WTC11 (cell line): ENCODE results near the gene DNAH17. TPM values are rescaled to one million over a fixed set of nuclear protein-coding genes. Genes with fewer than 3 reads are reported as not detected.
A peak's percentile ranks its signal among the peaks of the same experiment; 100 is the strongest.

Source experiments
- ATF1 ChIP-seq: sonication (generic); formaldehyde crosslinking; IDR thresholded peaks from 2 replicates; pipeline ENCODE4 v1.8.1; 2023; ENCODE audit warnings: mild to moderate bottlenecking, moderate library complexity, missing genetic modification reagents
- ATF6 ChIP-seq: sonication (generic); formaldehyde crosslinking; IDR thresholded peaks from 2 replicates; pipeline ENCODE4 v1.8.1; 2023; ENCODE audit warnings: mild to moderate bottlenecking, missing genetic modification reagents
- E2F4 ChIP-seq: sonication (generic); formaldehyde crosslinking; IDR thresholded peaks from 2 replicates; pipeline ENCODE4 v1.8.1; 2022; ENCODE audit warnings: low read depth, mild to moderate bottlenecking, moderate library complexity, missing genetic modification reagents, borderline replicate concordance
- E2F5 ChIP-seq: sonication (generic); formaldehyde crosslinking; IDR thresholded peaks from 2 replicates; pipeline ENCODE4 v1.8.1; 2022; ENCODE audit warnings: mild to moderate bottlenecking, moderate library complexity, missing genetic modification reagents
- EMX1 ChIP-seq: fragments of 250-450 bp; sonication (Bioruptor Pico); IDR thresholded peaks from 2 replicates; pipeline ENCODE4 v1.8.0; 2021; ENCODE audit warnings: mild to moderate bottlenecking
- FOXP4 ChIP-seq: sonication (generic); formaldehyde crosslinking; IDR thresholded peaks from 2 replicates; pipeline ENCODE4 v1.8.0; 2022; ENCODE audit warnings: mild to moderate bottlenecking, missing genetic modification reagents
- GABPB1 ChIP-seq: sonication (generic); formaldehyde crosslinking; IDR thresholded peaks from 2 replicates; pipeline ENCODE4 v1.8.1; 2023; ENCODE audit warnings: mild to moderate bottlenecking, missing genetic modification reagents
- IRF1 ChIP-seq: sonication (generic); formaldehyde crosslinking; IDR thresholded peaks from 2 replicates; pipeline ENCODE4 v1.8.0; 2023; ENCODE audit warnings: missing genetic modification reagents
- JAZF1 ChIP-seq: fragments of 250-450 bp; sonication (Bioruptor Pico); IDR thresholded peaks from 2 replicates; pipeline ENCODE4 v1.9.0; 2021; ENCODE audit warnings: moderate library complexity, mild to moderate bottlenecking, inconsistent platforms
- JUN ChIP-seq: sonication (generic); formaldehyde crosslinking; IDR thresholded peaks from 2 replicates; pipeline ENCODE4 v1.8.0; 2023; ENCODE audit warnings: mild to moderate bottlenecking, missing genetic modification reagents
- MAX ChIP-seq: sonication (generic); formaldehyde crosslinking; IDR thresholded peaks from 2 replicates; pipeline ENCODE4 v1.8.0; 2022; ENCODE audit warnings: mild to moderate bottlenecking, missing genetic modification reagents
- MYBL2 ChIP-seq: sonication (generic); formaldehyde crosslinking; IDR thresholded peaks from 2 replicates; pipeline ENCODE4 v1.8.1; 2023; ENCODE audit warnings: mild to moderate bottlenecking, moderate library complexity, missing genetic modification reagents
- NR1H2 ChIP-seq: sonication (generic); formaldehyde crosslinking; IDR thresholded peaks from 2 replicates; pipeline ENCODE4 v1.9.0; 2021; ENCODE audit warnings: mild to moderate bottlenecking, moderate library complexity, missing genetic modification reagents
- PREB ChIP-seq: sonication (generic); formaldehyde crosslinking; IDR thresholded peaks from 2 replicates; pipeline ENCODE4 v1.8.1; 2022; ENCODE audit warnings: mild to moderate bottlenecking, missing genetic modification reagents, moderate library complexity, borderline replicate concordance
- SP1 ChIP-seq: sonication (generic); formaldehyde crosslinking; conservative IDR thresholded peaks from 2 replicates; pipeline ENCODE4 v1.8.1; 2022; ENCODE audit warnings: missing genetic modification reagents
- STAT6 ChIP-seq: sonication (generic); formaldehyde crosslinking; conservative IDR thresholded peaks from 2 replicates; pipeline ENCODE4 v1.8.1; 2023; ENCODE audit warnings: mild to moderate bottlenecking, low read depth, missing genetic modification reagents, moderate library complexity
- ZBTB21 ChIP-seq: sonication (generic); formaldehyde crosslinking; IDR thresholded peaks from 2 replicates; pipeline ENCODE4 v1.8.1; 2023; ENCODE audit warnings: mild to moderate bottlenecking, missing genetic modification reagents, borderline replicate concordance
- ZNF232 ChIP-seq: sonication (generic); formaldehyde crosslinking; IDR thresholded peaks from 2 replicates; pipeline ENCODE4 v1.8.0; 2022; ENCODE audit warnings: mild to moderate bottlenecking, missing genetic modification reagents
- ZNF281 ChIP-seq: sonication (generic); formaldehyde crosslinking; IDR thresholded peaks from 2 replicates; pipeline ENCODE4 v1.8.0; 2023; ENCODE audit warnings: mild to moderate bottlenecking, missing genetic modification reagents
- ZSCAN18 ChIP-seq: fragments of 250-450 bp; sonication (Bioruptor Pico); IDR thresholded peaks from 2 replicates; pipeline ENCODE4 v2.1.2; 2022; ENCODE audit warnings: mild to moderate bottlenecking, moderate library complexity
- total RNA-seq: library from RNA; stranded (reverse); gene quantifications from 3 replicates; pipeline ENCODE4 v1.2.3, GENCODE V29; 2021

Gene DNAH17
- total RNA-seq, 1 experiment from 2014 or later = 0.87 TPM

- 0 out of 2 replicates have a peak, but pooled peaks have one; percentile 74 for TF ChIP-seq E2F4
- 0 out of 2 replicates have a peak, but pooled peaks have one; percentile 44 for TF ChIP-seq IRF1 (CRISPR knock-in tag)
- TF ChIP-seq MAX (CRISPR knock-in tag) = peak; percentile 78
- 0 out of 2 replicates have a peak, but pooled peaks have one; percentile 81 for TF ChIP-seq ATF1 (CRISPR knock-in tag)
- TF ChIP-seq NR1H2 = no peak
- TF ChIP-seq JAZF1 (CRISPR knock-in tag) = no peak
- TF ChIP-seq GABPB1 = peak; percentile 88
- TF ChIP-seq PREB (CRISPR knock-in tag) = no peak
- no peak for TF ChIP-seq ZNF232
- no peak for TF ChIP-seq STAT6 (CRISPR knock-in tag)
- TF ChIP-seq ZNF281 = no peak
- 0 out of 2 replicates have a peak, but pooled peaks have one; percentile 64 for TF ChIP-seq MYBL2 (CRISPR knock-in tag)
- no peak for TF ChIP-seq ZBTB21 (CRISPR knock-in tag)
- no peak for TF ChIP-seq EMX1 (CRISPR knock-in tag)
- no peak for TF ChIP-seq ATF6
- peak; percentile 65; the same call in 1 of the 2 replicates for TF ChIP-seq FOXP4 (CRISPR knock-in tag)
- peak; percentile 95 for TF ChIP-seq E2F5
- TF ChIP-seq SP1 (CRISPR knock-in tag) = peak; percentile 74
- no peak for TF ChIP-seq ZSCAN18 (CRISPR knock-in tag)
- peak; percentile 18; the same call in 1 of the 2 replicates for TF ChIP-seq JUN (CRISPR knock-in tag)
Measured at GRCh38 chr17:78378225-78379130, 198.7 kb downstream of the DNAH17 start, which contains the start of gene PGS1 (continued).
